LNCAP (cell line): ENCODE data around the gene SLC30A9.

Source experiments
- CTCF ChIP-seq: fragments of 450-650 bp; IDR thresholded peaks from 2 replicates; pipeline ENCODE4 v1.5.1; 2017; ENCODE audit warnings: mild to moderate bottlenecking

SLC30A9 gene

GRCh38 chr4:41967392-41967791, 22.9 kb upstream of the SLC30A9 start:
- TF ChIP-seq CTCF, result no peak

GRCh38 chr4:41969671-41970070, 20.7 kb upstream of the SLC30A9 start:
- no peak for TF ChIP-seq CTCF

GRCh38 chr4:41975341-41975740, 15.0 kb upstream of the SLC30A9 start:
- TF ChIP-seq CTCF, result no peak

- TF ChIP-seq CTCF, result no peak
Measured at GRCh38 chr4:41976775-41977516, 13.4 kb upstream of the SLC30A9 start.

GRCh38 chr4:41977709-41978108, 12.6 kb upstream of the SLC30A9 start:
- TF ChIP-seq CTCF, result no peak

GRCh38 chr4:41981456-41981855, 8.9 kb upstream of the SLC30A9 start, which contains the start of gene DCAF4L1:
TSS of gene DCAF4L1 (plus strand) at chr4:41981756. CDS start at chr4:41981793, 37 bp downstream.
- TF ChIP-seq CTCF, result no peak

- TF ChIP-seq CTCF, result no peak
Measured at GRCh38 chr4:41982716-41983115, 7.6 kb upstream of the SLC30A9 start.

- no peak for TF ChIP-seq CTCF
Measured at GRCh38 chr4:41985151-41985550, 5.2 kb upstream of the SLC30A9 start.
